HS-5 (cell line): ENCODE results near the gene PLN.
A peak's percentile ranks its signal among the peaks of the same experiment; 100 is the strongest.

Experiments
- DNase-seq: peaks from one replicate; pipeline ENCODE4 v3.0.0-alpha.2; 2012; ENCODE audit warnings: low read depth

Gene PLN

GRCh38 chr6:118580585-118581419, 32.7 kb downstream of the PLN start:
- peak; percentile 66 for DNase-seq

- peak; percentile 45 for DNase-seq
Observed at GRCh38 chr6:118581489-118581959, 33.4 kb downstream of the PLN start.

GRCh38 chr6:118584911-118585310, 36.8 kb downstream of the PLN start:
- no peak for DNase-seq

GRCh38 chr6:118586746-118587485, 38.8 kb downstream of the PLN start:
- no peak for DNase-seq

- DNase-seq, result no peak
Observed at GRCh38 chr6:118588626-118589025, 40.5 kb downstream of the PLN start.

GRCh38 chr6:118589186-118589585, 41.1 kb downstream of the PLN start:
- no peak for DNase-seq

- DNase-seq, result no peak
Observed at GRCh38 chr6:118589649-118590365, 41.7 kb downstream of the PLN start.

- DNase-seq, result no peak
Observed at GRCh38 chr6:118591897-118592296, 43.8 kb downstream of the PLN start.

- no peak for DNase-seq
Observed at GRCh38 chr6:118594877-118595276, 46.8 kb downstream of the PLN start.

- DNase-seq, result no peak
Observed at GRCh38 chr6:118596774-118597320, 48.8 kb downstream of the PLN start.

GRCh38 chr6:118597636-118598035, 49.5 kb downstream of the PLN start:
- no peak for DNase-seq

GRCh38 chr6:118598324-118598723, 50.2 kb downstream of the PLN start:
- DNase-seq, result no peak

- DNase-seq, result no peak
Observed at GRCh38 chr6:118602300-118602699, 54.2 kb downstream of the PLN start.

- DNase-seq, result no peak
Observed at GRCh38 chr6:118603372-118603771, 55.3 kb downstream of the PLN start.

- DNase-seq, result no peak
Observed at GRCh38 chr6:118606268-118606667, 58.2 kb downstream of the PLN start.

GRCh38 chr6:118606858-118607257, 58.8 kb downstream of the PLN start:
- no peak for DNase-seq
